ENCODE data around the gene RBP7.
"Not testable (repeated sequence)": the region's sequence is repeated elsewhere in the genome, so short reads cannot be mapped to it uniquely, and the experiment has no call there.

RBP7 gene

DNA sequence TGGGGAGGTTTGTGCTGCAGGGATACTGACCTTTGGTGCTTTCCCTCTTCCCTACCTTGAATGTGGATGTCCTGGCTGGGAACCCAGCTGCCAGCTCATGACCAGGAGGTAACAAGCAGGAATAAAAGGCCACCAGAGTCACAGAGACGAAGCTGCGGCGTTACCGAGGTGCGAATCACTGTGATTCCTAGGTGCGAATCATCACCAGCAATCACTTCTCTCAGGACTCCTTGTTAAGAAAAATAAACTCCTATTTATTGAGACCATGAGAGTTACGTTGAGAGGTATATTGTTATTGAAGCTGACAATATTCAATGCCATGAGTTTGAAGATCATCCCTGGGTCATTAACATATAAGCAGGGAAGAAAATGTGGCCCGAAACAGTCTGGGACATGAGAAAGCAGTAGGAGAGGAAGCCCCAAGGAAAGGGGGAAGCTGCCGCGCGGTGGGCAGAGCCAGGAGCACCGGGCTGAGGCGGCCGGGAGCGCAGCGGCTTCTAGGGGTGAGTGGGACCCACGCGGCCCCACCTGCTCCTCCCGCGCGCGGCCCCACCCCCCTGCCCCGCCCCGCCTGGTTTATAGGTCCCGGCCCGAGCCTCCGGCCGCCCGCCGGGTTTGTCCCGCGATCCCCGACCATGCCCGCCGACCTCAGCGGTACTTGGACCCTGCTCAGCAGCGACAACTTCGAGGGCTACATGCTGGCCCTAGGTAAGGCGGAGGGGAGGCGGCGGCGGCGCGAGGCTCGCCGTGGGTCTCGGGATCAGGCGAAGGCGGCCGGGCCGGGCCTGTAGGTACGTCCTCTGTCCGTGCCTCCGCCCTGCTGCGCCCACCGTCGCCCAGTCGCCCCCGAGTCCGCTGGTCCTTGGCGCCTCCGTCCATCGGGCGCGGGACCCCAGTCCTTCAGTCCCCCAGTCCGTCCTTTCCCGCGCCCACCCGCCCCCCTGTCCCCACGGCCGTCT lies at the start of gene RBP7:
Gene RBP7, plus strand, starts transcription at position 605 of the 959 bp plus-strand sequence. Its CDS starts 31 bp downstream, at position 636.
- DNase-seq (ENCODE audit: low spot score): no peak

DNA sequence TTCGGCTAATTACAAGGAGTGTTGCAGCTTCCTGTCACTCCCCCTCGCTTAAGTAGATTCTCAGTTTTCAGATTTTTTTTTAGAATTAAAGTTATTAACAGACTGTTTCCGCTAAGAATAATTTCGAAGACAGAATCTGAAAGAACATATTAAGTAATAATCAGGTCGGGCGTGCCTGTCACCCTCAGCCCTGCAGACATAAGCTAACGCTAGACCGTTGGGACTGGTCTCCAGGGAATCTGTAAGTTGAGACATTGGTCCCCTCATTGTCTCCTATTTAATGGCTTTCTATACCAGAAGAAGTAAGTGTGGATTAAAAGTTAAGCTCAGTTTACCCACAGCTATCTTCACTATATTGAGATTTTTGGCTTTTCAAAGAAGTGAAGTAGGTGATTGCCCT lies 39.3 kb upstream of the RBP7 start:
- no peak for DNase-seq (ENCODE audit: low spot score)

DNA sequence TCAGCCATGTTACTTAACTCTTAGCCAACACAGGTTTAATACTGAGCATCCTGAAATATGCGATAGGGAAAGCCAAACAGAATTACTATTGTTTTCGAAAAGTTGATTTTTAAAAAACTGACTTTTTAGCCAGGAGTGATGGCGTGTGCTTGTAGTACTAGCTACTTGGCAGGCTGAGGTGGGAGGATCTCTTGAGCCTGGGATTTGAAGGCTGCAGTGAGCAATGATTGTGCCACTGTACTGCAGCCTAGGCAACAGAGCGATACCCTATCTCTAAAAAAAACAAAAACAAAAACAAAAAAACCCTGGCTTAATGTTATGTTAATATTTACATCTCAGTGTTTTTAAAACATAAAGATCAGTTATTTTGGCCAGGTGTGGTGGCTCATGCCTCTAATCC lies 37.0 kb upstream of the RBP7 start:
- no peak for DNase-seq (ENCODE audit: low spot score)

DNA sequence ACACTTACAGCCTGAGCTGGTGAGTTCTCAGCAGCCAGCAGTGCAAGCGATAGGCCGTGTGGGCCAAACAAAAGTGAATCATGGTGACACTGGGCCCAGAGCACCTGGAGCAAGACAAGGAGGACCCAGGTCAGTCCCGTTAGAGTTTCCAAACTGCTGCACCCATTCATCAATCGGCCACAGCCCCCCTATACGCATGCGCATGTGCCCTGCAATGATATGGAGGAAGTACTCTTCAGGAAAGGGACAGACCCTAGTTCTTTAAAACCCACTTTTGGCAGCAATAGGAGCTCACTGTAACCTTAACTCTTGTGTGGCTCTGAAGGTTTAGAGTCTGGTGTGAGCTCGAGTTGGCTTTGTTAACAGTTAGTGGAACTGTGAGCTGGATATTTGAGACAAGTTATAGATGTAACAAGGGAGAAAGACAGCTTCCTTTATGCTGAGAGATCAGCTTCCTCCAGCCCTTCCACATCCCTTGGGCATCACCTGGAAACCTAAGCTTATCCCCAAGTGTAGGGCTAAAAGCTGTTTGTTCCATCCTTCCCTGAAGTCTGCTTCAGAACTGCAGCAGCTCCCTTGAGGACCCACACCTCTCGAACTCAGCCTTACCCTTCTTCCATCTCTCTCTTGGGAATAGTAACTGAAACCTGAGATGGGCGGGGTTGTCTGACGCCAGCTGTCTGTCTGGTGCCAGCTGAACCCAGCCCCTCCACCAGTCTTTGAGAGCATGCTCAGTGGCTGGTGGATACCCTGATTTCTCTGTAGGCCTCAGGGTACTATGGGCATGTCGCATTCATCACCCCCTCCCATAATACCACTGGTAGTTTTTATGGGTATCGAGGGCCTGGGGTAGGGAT lies 36.1 kb upstream of the RBP7 start:
- DNase-seq (ENCODE audit: low spot score): no peak

DNA sequence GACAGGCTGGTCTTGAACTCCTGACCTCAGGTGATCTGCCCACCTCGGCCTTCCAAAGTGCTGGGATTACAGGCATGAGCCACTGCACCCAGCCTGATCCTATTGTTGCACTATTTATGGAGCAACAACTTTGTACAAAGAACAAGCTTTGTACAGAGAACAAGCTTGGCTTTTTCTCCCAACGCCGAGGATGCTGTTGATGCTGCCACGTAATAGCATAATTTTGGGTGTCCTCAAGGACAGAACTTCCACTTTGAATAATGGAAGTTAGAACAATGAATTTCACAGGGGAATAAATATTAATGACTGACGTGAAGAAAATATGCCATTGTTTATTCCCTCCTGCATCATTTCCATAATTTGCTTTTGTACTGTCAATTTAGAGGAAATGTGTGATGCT lies 12.8 kb upstream of the RBP7 start:
- no peak for DNase-seq (ENCODE audit: low spot score)

DNA sequence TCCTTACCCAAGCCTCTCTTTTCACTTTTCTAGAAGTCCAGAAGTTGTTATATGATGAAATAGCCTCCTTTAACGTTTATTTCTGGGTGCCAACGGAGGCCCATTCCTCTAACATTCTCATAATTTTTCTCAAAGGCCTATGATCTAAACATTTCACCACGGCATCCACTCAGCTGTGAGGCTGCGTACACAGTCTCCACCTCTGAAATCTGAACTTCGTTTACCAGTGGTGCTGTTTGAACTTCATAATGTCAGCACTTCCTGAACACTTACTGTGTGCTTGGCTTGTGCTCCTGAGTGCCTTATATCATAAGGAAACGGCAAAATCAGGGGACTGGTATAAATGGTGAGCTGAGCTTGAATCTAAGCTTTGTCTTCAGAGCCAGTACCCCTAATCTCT lies 12.0 kb upstream of the RBP7 start:
- DNase-seq (ENCODE audit: low spot score): no peak

DNA sequence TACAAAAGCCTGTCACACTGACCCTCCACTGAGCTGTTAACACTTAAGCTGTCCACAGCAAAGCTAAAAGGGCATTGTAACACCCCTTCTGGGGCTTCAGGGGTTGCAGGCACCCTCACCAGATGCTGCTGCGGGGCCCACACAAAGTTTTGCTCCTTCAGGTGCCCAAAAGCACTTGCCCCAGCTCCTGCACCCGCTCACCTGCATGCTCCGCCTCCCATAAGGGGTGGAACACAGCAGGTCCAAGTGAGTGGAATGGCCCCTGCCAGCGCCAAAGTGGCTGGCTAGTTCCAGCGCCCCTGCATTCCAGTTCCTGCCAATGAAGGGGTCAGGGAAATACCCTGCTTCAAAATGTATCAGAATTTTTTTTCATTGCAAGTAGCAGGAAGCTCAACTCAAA lies 7.3 kb upstream of the RBP7 start:
- DNase-seq (ENCODE audit: low spot score): no peak

DNA sequence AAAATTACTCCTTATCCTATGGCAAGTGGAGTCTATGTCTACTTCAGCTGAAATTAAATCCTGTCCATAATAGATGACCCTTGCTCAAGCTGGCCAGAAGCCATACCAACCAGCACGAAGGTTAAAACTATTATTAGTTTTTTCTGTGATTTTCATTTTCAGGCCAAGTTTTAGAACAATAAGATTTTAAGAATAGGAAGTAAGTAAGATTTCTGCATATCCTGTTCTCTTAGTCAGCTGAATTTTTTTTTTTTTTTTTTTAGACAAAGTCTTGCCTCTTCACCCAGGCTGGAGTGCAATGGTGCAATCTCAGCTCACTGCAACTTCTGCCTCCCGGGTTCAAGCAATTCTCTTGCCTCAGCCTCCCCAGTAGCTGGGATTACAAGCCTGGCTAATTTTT lies 6.1 kb upstream of the RBP7 start:
- DNase-seq (ENCODE audit: low spot score): no peak

DNA sequence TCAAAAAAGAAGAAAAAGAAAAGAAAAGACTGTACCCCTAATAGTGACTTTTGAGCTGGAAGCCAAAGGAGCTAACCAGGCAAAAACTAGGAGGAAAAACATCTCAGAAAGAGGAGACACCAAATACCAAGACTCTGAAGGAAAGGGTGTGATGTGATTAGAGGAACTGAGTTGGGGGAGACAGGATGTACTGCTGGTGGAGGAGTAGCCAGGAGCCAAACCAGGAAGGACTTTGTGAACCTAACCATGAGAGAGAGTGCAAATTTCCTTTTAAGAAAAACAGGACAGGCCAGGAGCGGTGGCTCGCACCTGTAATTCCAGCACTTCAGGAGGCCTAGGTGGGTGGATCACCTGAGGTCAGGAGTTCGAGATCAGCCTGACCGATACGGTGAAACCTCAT lies 4.1 kb upstream of the RBP7 start:
- no peak for DNase-seq (ENCODE audit: low spot score)

DNA sequence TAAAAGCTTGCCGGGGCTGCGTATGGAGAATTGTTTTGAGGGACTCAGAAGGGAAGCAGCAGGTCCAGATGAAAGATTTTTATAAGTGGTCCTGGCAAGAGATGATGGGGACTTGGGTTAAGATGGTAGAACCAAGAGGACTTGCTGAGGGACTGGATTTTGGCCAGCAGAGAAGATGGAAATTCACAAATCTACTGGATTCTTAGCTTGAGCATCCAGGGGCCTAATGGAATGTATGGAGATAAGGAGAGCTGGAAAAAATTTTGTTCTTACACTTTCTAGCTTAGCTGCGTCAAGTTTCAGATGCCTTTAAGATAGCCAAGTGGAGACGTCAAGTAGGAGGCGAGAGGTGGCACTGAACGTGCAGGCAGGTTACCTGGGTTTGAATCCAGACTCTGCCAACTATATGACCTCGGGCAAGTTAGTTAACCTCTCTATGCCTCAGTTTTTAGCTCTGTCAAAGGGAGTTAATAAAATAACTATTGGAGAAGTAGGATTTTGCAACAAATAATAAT lies 3.4 kb upstream of the RBP7 start:
- DNase-seq (ENCODE audit: low spot score): no peak

DNA sequence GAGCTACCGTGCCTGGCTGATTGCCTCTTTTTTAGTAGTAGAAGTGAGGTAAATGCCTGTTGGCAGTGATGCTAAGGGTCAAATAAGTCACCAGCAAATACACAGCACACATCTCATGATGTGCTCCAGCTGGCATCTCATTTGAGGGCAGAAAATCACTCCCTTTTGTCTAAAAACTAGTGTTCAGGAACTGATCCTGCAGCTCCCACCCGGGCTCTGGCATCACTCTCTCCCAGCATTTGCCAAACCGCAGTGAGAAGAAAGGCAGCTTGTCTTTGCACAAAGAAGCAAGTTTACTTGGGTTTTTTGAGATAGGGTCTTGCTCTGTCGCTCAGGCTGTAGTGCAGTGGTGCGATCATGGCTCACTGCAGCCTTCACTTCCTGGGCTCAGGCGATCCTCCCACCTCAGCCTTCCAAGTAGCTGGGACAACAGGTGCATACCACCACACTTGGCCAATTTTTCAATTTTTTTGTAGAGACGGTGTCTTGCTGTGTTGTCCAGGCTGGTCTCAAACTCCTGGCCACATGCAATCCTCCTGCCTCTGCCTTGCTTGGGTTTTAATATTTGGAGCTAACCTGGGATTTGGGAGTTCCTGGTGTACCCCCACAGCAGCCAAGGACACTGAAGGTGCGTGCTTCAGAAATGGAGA lies 4.1 kb downstream of the RBP7 start:
- no peak for DNase-seq (ENCODE audit: low spot score)

DNA sequence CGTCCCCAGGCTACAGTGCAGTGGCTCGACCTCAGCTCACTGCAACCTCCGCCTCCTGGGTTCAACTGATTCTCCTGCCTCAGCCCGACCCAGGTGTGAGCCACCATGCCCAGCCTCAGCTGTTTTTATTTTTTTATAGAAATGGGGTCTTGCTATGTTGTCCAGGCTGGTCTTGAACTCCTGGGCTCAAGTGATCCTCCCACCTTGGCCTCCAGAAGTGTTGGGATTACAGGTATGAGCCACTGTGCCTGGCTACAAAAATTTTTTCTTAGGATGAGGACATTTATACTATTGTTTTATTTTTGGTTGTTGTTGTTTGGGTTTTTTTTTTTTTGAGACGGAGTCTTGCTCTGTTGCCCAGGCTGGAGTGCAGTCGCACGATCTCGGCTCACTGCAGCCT lies 8.2 kb downstream of the RBP7 start:
- DNase-seq (ENCODE audit: low spot score): not testable (repeated sequence)

DNA sequence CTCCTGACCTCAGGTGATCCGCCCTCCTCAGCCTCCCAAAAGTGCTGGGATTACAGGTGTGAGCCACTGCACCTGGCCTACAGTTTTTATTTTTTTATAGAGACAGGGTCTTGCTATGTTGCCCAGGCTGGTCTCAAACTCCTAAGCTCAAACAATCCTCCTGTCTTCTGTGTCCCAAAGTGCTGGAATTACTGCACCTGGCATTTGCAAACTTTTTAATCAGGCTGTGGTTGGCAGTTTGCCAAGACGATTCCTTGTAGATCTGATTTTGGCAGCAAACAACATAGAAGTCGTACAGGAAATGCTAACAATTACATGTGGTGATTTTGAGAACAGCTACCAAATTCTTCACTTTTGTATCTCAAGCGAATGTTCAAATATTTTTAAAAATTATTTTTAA lies 10.1 kb downstream of the RBP7 start:
- no peak for DNase-seq (ENCODE audit: low spot score)

DNA sequence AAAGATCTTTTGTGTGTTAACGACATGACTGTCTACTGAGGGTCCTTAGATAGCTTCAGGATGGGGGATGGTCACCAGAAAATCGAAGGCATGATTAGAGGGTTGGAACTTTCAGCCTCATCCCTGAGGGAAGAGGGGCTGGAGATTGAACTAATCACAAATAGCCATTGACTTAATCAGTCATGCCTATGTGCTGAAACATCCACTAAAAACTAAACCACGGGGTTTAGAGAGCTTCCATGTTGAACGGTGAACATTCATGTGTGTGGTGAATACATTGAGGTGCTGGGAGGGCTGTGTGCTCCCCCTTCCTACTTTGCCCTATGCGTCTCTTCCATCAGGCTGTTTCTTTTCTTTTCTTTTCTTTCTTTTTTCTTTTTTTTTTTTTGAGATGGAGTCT lies 17.0 kb downstream of the RBP7 start:
- DNase-seq (ENCODE audit: low spot score): no peak

DNA sequence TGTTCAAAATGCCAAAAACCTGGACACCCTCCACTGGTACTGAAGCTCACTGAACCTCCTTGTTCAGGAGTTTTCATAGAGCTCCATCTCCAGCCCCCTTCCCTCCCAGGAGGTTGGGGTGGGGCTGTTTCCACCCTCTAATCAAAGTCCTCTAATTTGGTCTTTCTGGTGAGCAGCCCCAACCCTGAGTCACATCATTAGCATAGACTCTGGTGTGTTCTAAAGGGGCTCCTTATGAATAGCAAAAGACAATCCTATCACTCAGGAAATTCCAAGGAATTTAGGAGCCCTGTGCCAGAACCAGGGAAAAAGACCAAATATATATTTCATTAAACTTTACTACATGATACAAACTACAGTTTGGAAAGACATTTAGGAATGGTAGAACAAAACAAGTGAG lies 22.5 kb downstream of the RBP7 start:
- no peak for DNase-seq (ENCODE audit: low spot score)

DNA sequence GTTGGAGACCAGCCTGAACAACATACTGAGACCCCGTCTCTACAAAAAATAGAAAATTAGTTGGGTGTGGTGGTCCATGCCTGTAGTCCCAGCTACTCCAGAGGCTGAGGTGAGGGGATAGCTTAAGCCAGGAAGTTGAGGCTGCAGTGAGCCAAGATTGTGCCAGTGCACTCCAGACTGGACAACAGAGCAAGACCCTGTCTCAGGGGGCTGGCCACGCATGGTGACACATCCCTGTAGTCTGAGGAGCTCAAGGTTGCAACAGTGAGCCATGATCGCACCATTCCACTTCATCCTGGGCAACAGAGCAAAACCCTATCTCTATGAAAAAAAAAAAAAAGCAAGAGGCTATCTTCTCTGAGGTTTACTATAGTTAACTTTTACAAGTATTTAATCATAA lies 23.1 kb downstream of the RBP7 start:
- DNase-seq (ENCODE audit: low spot score): no peak

DNA sequence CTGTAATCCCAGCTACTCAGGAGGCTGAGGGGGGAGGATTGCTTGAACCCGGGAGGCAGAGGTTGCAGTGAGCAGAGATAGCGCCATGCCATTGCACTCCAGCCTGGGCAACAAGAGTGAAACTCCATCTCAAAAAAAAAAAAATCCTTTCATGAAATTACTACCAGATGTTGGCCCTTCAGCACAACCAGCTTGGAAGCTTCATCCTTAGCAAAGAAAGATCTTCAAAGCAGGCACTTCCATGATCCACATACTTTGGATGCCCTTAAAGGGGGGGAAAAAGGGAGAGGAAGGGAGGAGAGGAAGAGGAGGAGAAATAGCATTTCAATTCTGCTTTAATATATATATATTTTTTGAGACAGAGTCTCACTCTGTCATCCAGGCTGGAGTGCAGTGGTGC lies 23.6 kb downstream of the RBP7 start:
- not testable (repeated sequence) for DNase-seq (ENCODE audit: low spot score)

DNA sequence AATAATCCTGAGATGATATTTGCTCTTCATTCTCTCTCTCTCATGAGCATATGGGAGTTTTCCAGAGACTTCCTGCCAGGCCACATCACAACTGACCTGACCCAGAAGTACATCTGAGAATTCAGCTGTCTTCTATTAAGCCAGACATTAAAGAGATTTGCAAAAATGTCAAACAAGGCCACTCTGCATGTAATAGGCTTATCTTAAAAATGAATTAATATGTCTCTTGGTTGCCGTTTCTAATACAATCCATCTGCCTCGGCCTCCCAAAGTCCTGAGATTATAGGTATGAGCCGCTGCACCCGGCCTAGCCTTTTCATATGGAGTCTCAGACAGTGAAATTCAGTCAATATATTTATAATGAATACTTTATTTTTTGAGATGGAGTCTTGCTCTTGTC lies 25.0 kb downstream of the RBP7 start:
- DNase-seq (ENCODE audit: low spot score): not testable (repeated sequence)

DNA sequence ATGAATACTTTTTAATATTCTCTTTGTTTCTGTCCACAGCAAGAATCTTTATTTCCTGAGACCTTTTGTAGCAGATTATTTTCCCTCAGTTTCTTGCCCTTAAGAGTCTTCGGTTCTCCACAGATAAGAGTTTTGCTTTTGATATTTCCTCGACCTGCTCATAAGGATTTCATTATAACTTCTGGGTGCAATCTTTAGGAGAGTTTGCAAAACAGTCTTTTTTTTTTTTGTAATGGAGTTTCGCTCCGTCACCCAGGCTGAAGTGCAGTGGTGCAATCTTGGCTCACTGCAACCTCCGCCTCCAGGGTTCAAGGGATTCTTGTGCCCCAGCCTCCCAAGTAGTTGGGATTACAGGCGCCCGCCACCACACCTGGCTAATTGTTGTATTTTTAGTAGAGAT lies 25.6 kb downstream of the RBP7 start:
- no peak for DNase-seq (ENCODE audit: low spot score)

DNA sequence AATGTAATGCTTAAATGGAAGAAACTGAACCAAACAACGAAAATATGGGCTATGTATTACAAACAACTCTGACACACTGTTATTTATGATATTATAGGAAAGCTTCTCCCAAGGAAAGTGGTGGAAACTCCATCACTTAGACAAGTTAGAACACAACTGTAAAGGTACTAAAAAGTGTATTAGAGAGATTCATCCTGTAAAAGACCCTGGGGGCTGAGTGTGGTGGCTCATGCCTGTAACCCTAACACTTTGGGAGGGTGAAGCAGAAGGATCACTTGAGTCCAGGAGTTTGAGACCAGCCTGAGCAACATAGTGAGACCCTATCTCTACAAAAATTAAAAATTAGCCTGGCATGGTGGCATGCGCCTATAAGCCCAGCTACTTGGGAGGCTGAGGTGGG lies 28.3 kb downstream of the RBP7 start:
- no peak for DNase-seq (ENCODE audit: low spot score)

DNA sequence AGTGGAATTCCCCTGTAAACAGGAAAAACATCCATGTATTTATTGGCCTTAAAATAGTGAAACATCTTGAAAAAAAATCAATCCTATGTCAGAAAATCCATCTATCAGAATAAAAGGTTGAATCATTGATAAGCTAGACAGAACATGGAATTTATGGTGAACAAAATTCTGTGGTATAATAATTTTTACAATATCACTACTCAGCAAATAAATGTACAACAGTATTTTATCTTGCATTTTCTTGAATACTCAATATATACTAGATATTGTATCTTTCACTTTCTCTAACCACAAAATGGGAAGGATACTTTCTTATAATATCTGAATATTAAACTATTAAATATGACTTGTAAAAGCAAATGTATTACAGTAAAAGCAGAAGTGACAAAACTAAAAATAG lies 30.0 kb downstream of the RBP7 start:
- DNase-seq (ENCODE audit: low spot score): no peak

DNA sequence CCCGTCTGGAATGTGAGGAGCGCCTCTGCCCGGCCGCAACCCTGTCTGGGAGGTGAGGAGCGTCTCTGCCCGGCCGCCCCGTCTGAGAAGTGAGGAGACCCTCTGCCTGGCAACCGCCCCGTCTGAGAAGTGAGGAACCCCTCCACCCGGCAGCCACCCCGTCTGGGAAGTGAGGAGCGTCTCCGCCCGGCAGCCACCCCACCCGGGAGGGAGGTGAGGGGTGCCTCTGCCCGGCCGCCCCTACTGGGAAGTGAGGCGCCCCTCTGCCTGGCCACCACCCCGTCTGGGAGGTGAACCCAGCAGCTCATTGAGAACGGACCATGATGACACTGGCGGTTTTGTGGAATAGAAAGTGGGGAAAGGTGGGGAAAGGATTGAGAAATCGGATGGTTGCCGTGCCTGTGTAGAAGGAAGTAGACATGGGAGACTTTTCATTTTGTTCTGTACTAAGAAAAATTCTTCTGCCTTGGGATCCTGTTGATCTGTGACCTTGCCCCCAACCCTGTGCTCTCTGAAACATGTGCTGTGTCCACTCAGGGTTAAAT lies 32.0 kb downstream of the RBP7 start:
- not testable (repeated sequence) for DNase-seq (ENCODE audit: low spot score)

Measured in activated CD4-positive, alpha-beta T cell treated with anti-CD3 and anti-CD28 coated beads, Interleukin-2, Interleukin-4, amounts not matched to agents 100 ng/mL and 50 ng/mL, durations not matched to agents 16 hours and 8 hours (primary cell).